HG02973 (cell line): ENCODE results near the gene PGAP2.

ENCODE experiments used
- ATAC-seq: cut with Tn5 transposase; IDR thresholded peaks from one replicate; pipeline ENCODE4 v1.9.1; 2021; ENCODE audit warnings: moderate library complexity; ENCODE audit not compliant: unreplicated experiment

The PGAP2 gene

DNA sequence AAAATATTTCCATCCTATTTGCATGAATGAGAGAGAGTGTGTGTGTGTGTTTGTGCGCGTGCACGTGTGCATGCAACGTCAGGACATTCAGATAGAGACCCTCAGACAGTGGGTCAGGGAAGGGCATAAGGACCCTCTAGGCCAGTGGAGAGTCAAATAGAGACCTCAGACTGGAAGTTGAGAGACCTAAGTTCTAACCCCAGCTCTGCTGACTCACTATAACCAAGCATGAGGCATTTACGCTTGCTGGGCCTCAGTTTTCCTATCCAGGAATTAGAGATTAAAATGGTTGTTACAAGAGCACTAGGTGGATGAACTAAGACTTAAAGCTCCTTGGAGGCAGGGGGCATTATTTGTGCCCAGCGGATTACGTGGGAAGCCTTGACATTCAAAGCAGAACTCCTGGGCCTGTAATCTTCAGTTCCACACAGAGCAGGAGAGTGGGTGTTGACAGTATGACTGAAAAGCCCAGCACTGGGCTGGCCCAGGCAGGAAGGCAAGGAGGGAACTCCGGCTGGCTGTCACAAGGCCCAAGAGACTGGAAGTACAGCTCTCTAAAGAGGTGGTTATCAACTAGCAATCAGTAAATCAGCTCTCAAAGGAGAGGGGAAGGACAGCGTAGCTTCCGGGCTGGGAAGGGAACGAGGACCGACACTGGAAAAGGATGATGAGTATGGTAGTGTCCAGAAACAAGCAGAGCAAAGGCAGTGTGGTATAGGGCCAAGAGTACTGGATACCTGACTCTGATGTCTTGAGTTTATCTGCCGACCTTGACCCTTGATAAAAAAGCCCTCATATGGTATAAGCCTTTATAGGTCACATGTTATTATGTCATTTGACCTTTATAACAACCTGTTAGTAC is 23.2 kb downstream of the PGAP2 start:
- ATAC-seq, result no peak

DNA sequence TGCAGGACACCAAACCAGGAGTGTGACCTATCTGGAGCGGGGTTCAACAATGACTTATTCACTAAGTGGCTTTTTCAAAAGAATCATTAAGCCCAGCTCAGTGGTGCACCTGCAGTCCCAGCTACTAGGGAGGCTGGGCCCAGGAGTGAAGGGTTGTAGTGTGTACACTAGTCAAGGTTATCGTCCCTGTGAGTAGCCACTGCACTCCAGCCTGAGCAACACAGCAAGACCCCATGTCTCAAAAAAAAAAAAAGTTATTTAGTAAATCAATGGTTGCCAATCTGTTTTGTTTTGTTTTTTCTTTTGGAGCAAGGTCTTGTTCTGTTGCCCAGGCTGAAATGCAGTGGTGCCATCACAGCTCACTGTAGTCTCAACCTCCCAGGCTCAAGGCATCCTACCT is 24.5 kb downstream of the PGAP2 start:
- ATAC-seq, result no peak

DNA sequence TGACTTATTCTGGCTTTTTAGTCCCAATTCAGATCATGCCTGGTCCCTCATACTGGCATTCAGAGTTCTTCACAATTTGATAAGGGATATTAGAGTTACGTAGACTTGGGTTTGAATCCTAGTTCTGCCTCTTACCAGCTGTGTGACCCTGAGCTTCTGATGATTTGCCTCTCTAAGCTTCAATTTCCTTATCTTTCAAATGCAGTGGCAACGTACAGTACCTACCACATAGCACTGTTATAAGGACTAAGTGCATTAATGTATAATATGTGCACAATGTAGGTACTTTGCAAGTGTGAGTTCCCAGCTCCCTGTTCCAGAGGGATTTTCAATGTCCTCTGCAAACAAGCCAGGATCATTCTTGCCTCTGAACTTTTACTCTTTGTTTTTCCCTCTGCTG is 25.1 kb downstream of the PGAP2 start:
- ATAC-seq, result no peak

DNA sequence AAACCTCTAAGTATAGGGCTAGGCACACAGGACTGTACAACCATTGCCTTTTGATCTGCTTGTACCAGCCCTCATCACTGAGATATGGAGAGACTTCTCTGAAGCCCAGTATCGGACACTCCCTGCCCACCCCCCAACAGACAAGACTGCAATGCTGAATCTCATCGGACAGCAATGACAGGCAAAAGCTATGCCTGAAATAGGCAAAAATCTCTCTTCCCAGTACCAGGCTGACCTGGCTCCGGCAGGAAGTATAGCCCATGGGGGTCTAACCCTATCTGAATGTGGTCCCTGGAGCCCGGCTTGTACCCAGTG is 25.9 kb downstream of the PGAP2 start:
- ATAC-seq, result no peak

DNA sequence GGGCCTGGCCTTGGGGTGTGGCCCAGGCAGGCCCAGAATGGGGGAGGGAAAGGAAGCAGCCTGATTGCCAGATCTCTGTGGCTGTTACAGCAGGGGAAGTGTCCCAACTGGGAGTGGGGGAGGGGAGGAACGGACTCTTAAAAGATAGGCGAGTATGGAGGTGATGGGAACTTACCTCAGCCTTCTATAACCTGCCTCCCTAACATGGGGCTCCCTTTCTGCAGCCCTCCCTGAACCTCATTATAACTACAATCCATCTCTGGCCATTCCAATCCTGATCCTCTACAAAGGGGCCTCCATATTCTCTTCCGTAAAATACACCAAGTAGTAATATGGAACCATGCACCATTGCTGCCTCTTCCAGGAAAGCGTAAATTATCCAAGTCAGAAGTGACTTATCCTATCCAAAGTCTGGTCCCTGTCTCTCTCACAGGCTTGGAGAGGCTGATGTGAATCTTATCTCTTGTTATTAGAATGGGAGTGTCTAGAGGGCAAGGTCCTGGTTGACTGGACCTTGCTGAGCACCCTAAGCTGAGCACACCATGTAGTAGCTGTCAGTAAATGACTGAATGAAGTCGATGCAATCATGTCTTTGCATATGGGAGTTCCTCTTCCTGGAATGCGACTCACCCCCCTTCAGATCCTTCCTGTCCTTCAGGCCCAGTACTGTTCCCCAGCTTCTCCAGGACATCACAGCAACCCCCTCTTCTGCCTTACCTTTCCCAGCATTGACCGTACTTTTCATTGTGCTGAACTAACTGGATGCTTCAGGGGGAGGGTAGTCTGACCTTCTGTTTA is 26.5 kb downstream of the PGAP2 start:
- ATAC-seq, result no peak

DNA sequence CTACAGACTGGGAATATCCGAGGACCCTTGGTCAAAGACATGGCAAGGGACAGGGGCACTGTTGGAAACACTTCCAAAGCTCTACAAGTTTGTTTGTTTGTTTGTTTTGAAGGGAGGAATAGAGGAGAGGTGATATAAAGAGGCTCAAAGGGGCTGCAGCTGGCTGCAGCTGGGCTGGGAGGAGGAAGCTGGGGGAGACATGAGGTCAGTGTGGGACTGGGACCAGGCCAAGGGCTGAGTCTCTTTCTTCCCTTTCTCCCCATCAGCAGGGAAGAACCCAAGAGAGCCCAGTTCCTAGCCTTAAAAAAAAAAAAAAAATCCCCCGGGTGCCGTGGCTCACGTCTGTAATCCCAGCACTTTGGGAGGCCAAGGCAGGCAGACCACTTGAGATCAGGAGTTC is 27.4 kb downstream of the PGAP2 start:
- ATAC-seq, result no peak

DNA sequence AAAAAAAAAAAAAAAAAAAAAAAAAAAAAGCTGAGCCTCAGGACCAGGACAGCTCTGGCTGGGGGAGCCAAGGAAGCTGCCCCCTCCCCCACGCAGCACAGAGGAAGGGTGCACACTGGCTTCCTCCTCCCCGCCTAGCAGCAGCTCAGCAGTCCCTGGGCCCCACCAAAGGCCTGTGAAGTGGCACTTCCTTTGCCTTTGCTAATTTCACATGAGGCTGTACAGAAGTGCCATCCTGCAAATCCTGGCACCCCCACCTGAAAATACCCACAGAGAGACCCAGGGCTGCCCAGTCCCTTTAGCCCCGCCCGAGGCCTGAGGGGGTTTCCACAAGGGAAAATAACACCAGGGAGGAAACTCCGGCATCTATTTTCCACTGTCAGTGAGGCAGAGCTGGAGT is 28.5 kb downstream of the PGAP2 start:
- ATAC-seq, result no peak

DNA sequence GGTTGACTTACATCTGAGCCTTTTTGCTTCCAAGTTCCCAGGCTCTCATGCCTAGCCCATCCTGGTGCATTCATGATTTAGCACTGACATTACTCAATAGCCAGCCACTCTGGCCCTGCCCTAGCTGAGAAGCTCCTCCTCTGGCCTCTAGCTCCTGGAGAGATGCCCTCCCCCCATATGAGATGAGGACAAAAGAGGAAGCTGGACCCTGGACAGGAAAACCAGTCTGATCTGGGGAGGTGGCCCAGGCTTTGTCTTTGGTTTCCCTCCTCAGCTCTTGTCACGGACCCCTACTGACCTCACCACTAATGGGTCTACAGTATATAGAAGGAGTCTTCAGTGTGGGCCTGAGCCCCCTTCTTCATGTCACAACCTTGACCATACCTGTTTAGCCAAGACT is 29.4 kb downstream of the PGAP2 start:
- ATAC-seq, result no peak

DNA sequence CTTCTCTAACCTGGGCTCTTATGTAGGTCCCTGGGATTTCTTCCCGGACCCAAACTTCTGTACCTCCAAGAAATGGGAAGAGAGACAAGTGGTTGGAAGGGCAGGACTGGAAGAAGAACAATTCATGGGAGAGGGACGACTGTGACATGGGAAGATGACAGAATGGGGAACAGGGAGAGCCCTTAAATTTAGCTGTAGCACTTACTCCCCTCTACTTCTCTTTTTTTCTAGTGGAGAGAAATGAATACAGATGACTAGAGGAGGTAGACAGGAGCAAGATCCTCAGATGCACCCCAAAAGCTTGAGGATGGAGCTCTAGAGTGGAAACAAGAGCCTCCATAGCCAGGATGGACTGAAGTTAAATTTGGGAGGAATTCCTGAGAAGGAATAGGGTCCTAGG is 30.1 kb downstream of the PGAP2 start:
- ATAC-seq, result no peak

DNA sequence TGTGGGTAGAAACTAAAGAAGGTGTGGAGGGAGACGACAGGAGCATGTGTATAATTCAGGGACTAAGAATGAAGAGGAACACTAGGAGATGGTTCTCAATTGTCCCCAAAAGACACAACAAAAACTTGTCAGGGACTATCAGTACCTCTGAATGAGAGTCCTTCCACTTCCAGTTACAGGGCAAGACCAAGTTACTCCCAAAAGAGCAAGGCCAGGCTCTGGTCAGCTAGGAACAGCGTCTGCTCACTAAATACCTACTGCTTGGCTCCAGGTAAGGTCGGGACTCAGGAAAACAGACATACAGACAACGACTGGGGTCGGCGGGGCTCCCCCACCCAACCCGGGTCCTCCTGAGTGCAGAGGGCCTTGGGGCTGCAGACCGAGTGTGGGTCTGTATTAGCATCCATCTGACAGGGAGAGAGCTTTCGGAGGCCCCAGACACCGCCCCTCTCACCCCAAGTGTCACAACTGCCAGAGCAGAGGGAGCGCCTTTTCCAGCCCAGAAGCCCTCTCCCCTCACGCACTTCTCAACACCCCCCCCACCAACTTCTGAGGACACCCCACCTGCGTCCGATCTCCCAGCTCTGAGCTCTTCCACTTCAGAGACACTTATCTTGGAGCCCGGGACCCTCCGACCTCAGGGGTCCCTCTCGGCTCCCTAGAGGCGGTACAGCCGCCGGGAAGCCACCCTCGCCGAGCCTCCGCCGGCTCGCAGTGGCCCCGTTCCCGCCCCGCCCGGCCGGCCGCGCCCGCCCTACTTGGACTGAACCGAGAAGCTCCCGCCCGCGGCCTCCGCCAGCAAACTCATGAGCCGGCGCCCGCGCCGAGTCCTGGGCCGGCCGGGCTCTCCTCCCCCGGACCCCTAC is 31.9 kb downstream of the PGAP2 start:
- ATAC-seq, result no peak

DNA sequence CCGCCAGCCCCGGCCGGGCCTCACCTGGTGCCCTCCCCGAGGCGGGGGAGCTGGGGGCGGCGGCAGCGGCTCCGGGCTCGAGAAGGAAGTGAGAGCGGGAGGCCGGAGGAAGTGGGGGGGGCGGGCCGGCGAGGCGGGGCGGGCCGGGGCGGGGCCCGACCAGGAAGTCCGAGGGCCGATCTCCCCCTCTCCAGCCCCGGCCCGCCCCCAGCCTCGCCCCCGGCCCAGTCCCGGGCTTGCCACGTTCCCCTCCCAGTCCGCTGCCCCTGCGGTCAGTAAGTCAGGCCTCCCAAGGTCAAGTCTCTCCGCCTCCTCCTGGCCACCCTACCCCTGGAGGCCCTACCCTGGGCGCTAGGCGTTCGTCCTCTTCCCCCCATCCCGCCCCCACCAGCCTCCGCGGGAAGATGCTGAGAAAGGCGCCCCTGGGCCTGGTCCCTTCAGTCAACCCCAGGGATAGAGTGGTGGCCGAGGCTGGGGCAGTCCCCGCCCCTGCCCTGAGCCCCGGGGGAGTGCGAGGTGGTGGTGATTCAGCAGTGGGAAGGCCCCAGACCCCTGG is 32.6 kb downstream of the PGAP2 start, which contains the start of gene RHOG:
TSS of gene RHOG (minus strand) at position 90 of the 556 bp plus-strand sequence. CDS start 12,821 bp downstream, outside the sequence.
- ATAC-seq, result peak; percentile 42

DNA sequence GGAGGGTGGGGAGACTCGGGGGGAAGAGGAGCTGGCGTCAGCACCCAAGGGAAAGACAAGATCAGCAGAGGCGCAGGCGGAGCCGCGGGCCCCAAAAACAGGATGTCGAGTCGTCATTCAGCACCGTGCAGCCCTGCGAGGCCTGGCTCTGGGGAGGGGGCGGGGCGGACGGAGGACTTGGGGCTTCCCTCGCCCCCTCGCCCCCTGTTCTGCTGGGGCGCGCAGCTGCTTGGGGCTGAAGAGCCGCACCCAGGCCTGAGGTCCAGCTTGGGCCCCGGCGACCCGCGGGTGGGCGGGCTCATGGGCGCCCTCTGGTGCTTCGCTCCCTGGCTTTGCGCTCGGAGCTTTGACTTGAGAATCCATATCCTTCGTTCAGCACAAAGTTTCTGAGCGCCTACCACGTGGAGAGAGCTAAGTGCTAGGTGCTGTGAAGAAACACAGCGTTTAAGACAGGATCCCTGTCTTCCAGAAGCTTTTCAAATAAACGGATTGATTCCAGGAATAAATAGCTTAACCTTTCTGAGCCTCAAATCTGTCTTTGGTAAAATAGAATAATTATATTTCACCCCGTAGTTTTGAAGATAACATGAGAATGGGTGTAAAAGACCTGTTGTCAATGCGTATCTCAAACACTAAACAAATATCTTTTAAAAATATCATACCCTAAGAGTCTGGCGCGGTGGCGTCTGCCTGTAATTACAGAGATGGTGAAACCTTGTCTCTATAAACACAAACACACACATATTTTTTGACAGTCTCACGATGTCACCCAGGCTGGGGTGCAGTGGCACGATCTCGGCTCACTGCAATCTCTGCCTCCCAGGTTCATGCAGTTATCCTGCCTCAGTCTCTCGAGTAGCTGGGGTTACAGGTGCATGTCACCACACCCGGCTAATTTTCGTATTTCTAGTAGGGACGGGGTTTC is 33.3 kb downstream of the PGAP2 start:
- ATAC-seq, result peak; percentile 49

DNA sequence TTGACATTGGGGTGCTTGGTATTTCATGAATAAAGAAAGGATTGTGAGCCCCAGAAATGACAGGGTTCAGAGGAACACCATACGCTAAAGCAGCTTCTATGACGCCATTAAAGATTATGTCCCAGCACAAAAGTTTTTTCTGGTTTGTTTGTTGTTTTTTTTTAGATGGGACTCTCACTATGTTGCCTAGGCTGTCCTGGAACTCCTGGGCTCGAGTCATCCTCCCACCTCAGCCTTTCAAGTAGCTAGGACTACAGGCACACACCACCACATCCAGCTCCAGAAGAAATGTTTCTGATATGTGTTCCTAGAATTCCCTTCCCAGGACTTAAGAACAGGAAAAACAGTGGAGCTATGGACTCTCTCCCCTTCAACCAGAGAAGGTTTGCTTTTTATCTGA is 35.0 kb downstream of the PGAP2 start:
- no peak for ATAC-seq

DNA sequence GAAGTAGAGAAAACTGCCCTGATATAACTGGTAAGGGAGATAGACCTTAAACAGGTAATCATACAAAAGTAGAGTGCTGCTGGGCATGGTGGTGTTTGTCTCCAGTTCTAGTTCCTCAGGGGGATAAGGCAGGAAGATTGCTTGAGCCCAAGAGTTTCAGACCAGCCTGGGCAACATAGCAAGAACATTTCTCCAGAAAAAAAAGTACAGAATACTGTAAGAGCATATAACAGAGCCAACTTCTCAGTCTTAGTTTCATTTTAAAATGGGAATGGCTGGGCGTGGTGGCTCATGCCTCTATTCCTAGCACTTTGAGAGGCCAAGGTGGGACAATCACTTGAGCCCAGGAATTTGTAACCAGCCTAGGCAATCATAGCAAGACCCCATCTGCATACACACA is 36.9 kb downstream of the PGAP2 start:
- ATAC-seq, result no peak

DNA sequence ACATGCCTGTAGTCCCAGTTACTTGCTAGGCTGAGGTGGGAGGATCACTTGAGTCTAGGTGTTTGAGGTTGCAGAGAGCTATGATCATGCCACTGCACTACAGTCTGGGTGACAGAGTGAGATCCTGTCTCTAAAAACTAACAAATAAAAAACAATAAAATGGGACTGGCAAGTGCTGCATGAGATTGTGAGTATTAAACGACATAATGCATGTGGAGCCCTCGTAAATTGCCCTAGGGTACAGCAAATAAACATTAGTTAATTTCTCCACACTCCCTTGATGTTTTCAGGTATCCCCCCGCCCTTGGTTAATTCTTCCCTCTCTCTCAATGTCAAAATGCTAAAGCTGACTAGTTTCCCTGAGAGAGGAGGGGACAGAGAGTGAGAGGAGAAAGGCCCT is 37.3 kb downstream of the PGAP2 start:
- ATAC-seq, result no peak

DNA sequence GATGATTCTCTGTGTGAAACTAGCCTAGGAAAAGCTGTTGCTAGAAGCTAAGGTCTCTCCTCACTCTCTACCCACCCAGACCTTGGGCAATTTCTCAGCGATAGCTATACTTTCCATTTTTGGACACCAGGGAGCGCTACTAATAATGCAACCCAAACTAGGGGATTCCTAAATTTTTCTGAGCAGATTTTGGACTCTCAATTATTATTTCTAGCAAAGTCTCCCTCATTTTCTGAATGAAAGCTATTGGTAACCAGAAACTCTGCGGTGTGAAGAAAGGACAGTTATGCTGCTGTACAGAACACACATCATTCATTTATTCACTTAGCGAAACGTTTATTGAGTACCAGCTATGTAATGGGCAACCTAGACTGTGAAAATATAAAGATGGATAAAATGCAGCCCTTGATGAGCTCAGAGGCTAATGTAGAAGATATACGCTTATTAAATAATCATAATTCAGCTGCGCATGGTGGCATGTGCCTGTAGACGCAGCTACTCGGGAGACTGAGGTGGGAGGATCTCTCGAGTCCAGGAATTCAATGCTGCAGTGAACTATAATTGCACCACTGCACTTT is 41.0 kb downstream of the PGAP2 start:
- no peak for ATAC-seq

DNA sequence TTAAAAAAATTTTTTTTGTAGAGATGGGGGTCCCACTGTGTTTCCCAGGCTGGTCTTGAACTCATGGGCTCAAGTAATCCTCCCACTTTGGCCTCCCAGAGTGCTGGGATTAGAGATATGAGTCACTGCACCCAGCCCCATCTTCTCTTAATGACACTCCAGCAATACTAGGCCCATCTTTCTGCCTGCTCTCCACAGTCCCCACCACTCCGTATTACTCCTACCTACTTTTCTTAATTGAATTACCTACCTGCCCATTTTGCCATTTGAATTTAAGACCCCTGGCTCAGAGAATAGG is 45.1 kb downstream of the PGAP2 start:
- no peak for ATAC-seq

DNA sequence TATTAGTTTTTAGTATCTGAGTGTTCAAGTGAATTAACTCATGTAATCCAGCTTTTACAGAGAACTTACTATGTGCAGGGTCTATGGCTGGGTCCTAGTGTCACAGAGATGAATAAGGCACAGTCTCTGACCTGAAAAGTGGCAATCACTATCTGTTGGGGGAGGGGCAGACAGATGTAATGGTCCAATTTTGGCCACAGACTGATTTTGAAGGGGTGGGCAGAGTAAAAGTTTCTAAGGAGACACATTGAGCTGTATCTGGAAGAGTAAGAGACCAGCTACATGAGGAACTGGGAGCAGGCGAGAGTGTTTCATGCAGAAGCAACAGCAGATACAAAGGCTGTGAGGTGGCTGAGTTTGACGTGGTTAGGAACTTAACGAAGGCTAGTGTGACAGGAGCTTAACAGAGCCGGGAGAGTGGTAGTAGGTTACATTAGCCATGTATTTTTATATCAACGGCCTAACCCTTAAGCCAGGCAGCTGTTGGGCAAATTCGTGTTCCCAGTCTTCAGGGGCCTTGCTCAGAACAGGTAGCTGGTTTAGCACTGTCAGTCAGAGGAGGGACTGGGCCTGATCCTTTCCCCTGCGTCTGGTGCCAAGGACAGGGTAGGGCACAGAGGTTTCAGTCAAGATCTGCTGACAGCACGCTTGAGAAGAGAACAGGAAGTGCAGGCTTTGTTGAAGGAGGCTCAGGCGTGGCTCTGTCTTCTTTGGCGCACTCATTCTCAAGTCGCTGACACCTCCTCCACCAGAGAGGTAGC is 45.7 kb downstream of the PGAP2 start:
- ATAC-seq, result peak; percentile 24

DNA sequence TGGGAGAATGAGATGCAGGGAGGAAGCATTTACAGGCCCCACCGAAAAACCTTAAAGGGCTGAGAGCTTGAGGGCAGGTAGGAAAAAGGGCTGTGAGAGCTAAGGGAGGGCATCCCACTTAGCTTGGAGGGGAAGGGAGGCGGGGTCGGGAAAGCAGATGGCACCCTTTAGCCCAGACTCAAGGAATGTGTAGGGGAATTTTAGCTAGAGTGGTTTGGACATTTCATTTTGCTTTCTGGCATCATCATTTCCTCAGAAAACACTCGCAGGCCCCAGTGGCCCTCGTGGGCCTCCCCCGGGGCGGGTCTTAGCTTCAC is 46.3 kb downstream of the PGAP2 start:
- ATAC-seq, result no peak
